Liver (tissue), 9 donors: ENCODE results near the gene SENP1. TPM values are rescaled to one million over a fixed set of nuclear protein-coding genes. Genes with fewer than 3 reads are reported as not detected.

ENCODE experiments used
- DNase-seq: peaks from one replicate; pipeline ENCODE4 v3.0.0-alpha.2; 2017; ENCODE audit warnings: low spot score
- H3K27ac ChIP-seq, 2 donors: one replicate each; pipeline ENCODE4 v1.7.0; 2013; ENCODE audit warnings: inconsistent platforms in 2 of 2, low read length in 2 of 2, control low read depth in 1 of 2, low read depth in 1 of 2, mild to moderate bottlenecking in 1 of 2
- H3K27me3 ChIP-seq, 4 donors: one replicate each; pipeline versions ENCODE4 v1.6.1 to v1.7.0; 2013; ENCODE audit warnings: low read length in 3 of 4, inconsistent platforms in 1 of 4, mild to moderate bottlenecking in 1 of 4, moderate library complexity in 1 of 4; ENCODE audit not compliant: control insufficient read depth in 4 of 4, insufficient read depth in 4 of 4
- H3K36me3 ChIP-seq, 4 donors: one replicate each; pipeline versions ENCODE4 v1.6.1 to v1.7.0; 2013; ENCODE audit warnings: low read length in 3 of 4, mild to moderate bottlenecking in 3 of 4, low read depth in 1 of 4, moderate library complexity in 1 of 4; ENCODE audit not compliant: control insufficient read depth in 4 of 4, insufficient read depth in 3 of 4
- H3K4me1 ChIP-seq, 4 donors: one replicate each; pipeline versions ENCODE4 v1.6.1 to v1.7.0; 2013; ENCODE audit warnings: low read length in 3 of 4, mild to moderate bottlenecking in 3 of 4, moderate library complexity in 1 of 4; ENCODE audit not compliant: control insufficient read depth in 4 of 4, insufficient read depth in 4 of 4
- H3K4me3 ChIP-seq, 3 donors: one replicate each; pipeline versions ENCODE4 v1.6.1 to v1.7.0; 2013; ENCODE audit warnings: low read length in 3 of 3, control low read depth in 1 of 3, low read depth in 1 of 3, mild to moderate bottlenecking in 1 of 3
- H3K9ac ChIP-seq, 2 donors: one replicate each; pipeline ENCODE4 v1.7.0; 2013; ENCODE audit warnings: low read length in 2 of 2, mild to moderate bottlenecking in 2 of 2, moderate library complexity in 2 of 2, control low read depth in 1 of 2, low read depth in 1 of 2
- H3K9me3 ChIP-seq, 4 donors: one replicate each; pipeline versions ENCODE4 v1.6.1 to v1.7.0; 2013; ENCODE audit warnings: low read length in 3 of 4; ENCODE audit not compliant: control insufficient read depth in 4 of 4
- EGR1 ChIP-seq, 2 donors: IDR thresholded peaks; 2 replicates each; pipeline ENCODE4 v1.6.1; 2016 to 2018; ENCODE audit warnings: antibody characterized with exemption in 2 of 2, low read depth in 2 of 2
- GABPA ChIP-seq, 2 donors: IDR thresholded peaks in 1 of 2; conservative IDR thresholded peaks in 1 of 2; 2 replicates each; pipeline ENCODE4 v1.6.1; 2016; ENCODE audit warnings: antibody characterized with exemption in 2 of 2, mild to moderate bottlenecking in 1 of 2, moderate library complexity in 1 of 2
- HNF4A ChIP-seq, 2 donors: conservative IDR thresholded peaks; 2 replicates each; pipeline ENCODE4 v1.6.1; 2016; ENCODE audit warnings: antibody characterized with exemption in 2 of 2, mild to moderate bottlenecking in 2 of 2
- HNF4G ChIP-seq: IDR thresholded peaks from 2 replicates; pipeline ENCODE4 v1.6.1; 2016; ENCODE audit warnings: antibody characterized with exemption
- JUND ChIP-seq, 2 donors: IDR thresholded peaks; 2 replicates each; pipeline ENCODE4 v1.6.1; 2016; ENCODE audit warnings: antibody characterized with exemption in 2 of 2
- NR2F2 ChIP-seq: IDR thresholded peaks from 2 replicates; pipeline ENCODE4 v1.6.1; 2016; ENCODE audit warnings: antibody characterized with exemption
- RAD21 ChIP-seq, 2 donors: IDR thresholded peaks; 2 replicates each; pipeline ENCODE4 v1.6.1; 2016; ENCODE audit warnings: antibody characterized with exemption in 2 of 2, mild to moderate bottlenecking in 2 of 2
- RXRA ChIP-seq, 2 donors: IDR thresholded peaks; 2 replicates each; pipeline ENCODE4 v1.6.1; 2017 to 2018; ENCODE audit warnings: antibody characterized with exemption in 2 of 2, mild to moderate bottlenecking in 1 of 2
- SP1 ChIP-seq: IDR thresholded peaks from 2 replicates; pipeline ENCODE4 v1.6.1; 2018; ENCODE audit warnings: antibody characterized with exemption, mild to moderate bottlenecking
- TAF1 ChIP-seq: conservative IDR thresholded peaks from 2 replicates; pipeline ENCODE4 v1.6.1; 2016; ENCODE audit warnings: antibody characterized with exemption, mild to moderate bottlenecking
- YY1 ChIP-seq: IDR thresholded peaks from 2 replicates; pipeline ENCODE4 v1.6.1; 2016; ENCODE audit warnings: antibody characterized with exemption, mild to moderate bottlenecking
- ZBTB33 ChIP-seq: IDR thresholded peaks from 2 replicates; pipeline ENCODE4 v1.6.1; 2016; ENCODE audit warnings: antibody characterized with exemption
- WGBS: extraction: QIAGEN DNeasy Blood & Tissue Kit; methylation state at CpG from one replicate; pipeline ENCODE4 v1.1.7; 2013; 5-methylcytosine and 5-hydroxymethylcytosine counted together
- polyA plus RNA-seq, 2 donors: library from polyadenylated mRNA; stranded (reverse) in 1 of 2; unstranded in 1 of 2; fragments of 200-250 nt in 1 of 2; fragments of >200 nt in 1 of 2; fragmentation: Nextera tagmentation in 1 of 2; extraction: Ambion mirVana in 1 of 2; gene quantifications; one replicate each; pipeline versions ENCODE4 v1.2.1 to v1.2.3, GENCODE V29; 2013 to 2015
- total RNA-seq, 2 donors: library from RNA; depleted of rRNA; stranded (reverse); fragments of >200 nt; gene quantifications; one replicate each; pipeline ENCODE4 v1.2.3, GENCODE V29; 2014
- TF ChIP-seq, protein P1 (sequence below): fragments of 150-350 bp; IDR thresholded peaks from 2 replicates; pipeline ENCODE4 v1.5.1; 2017; ENCODE audit warnings: improper control_type of control experiment, low read depth, low read length; ENCODE audit not compliant: missing input control
- donor health status: healthy.
- donor health status: healthy.
- donor health status: healthy.
- donor health status: healthy.
- donor health status: healthy.

SENP1 gene
- total and polyA plus RNA-seq, 4 donors = 1.4 to 11.7 (median 4.2) TPM

DNA sequence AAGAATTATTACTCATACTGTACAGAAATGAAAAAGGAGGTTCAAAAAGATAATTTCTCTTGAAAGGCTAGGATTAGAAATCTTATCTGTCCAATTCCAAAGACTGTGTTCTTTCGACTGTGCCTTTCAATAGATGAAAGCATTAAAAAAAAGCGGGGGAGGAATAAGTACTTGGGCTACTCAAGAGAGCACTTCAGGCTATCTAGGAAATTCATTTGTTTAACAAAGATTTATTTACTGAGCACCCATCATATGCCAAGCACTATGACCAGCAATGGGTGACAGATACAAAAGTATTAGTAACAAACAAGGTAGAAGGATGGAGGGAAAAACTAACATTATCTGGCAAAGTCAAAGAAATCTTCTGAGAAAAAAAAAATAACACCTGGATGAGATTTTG lies 37.4 kb downstream of the SENP1 start:
- H3K27ac ChIP-seq = no peak overlapping the region
- WGBS = 94% methylated on average over 2 of the region's 2 CpGs
- no peak for DNase-seq
- TF ChIP-seq SP1 = no peak
- TF ChIP-seq, protein P1, sequence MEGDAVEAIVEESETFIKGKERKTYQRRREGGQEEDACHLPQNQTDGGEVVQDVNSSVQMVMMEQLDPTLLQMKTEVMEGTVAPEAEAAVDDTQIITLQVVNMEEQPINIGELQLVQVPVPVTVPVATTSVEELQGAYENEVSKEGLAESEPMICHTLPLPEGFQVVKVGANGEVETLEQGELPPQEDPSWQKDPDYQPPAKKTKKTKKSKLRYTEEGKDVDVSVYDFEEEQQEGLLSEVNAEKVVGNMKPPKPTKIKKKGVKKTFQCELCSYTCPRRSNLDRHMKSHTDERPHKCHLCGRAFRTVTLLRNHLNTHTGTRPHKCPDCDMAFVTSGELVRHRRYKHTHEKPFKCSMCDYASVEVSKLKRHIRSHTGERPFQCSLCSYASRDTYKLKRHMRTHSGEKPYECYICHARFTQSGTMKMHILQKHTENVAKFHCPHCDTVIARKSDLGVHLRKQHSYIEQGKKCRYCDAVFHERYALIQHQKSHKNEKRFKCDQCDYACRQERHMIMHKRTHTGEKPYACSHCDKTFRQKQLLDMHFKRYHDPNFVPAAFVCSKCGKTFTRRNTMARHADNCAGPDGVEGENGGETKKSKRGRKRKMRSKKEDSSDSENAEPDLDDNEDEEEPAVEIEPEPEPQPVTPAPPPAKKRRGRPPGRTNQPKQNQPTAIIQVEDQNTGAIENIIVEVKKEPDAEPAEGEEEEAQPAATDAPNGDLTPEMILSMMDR = no peak
- no peak for TF ChIP-seq NR2F2
- TF ChIP-seq ZBTB33 = no peak
- TF ChIP-seq YY1 = no peak
- TF ChIP-seq JUND (IDR thresholded peaks at IDR 0.05) = no peak
- no peaks in the 10 kb centered on the region for H3K4me1 ChIP-seq
- no peaks in the 10 kb centered on the region for H3K9me3 ChIP-seq
- peaks cover 4 to 51% (median 32%) of the 10 kb centered on the region in 4 donors for H3K36me3 ChIP-seq
- H3K27me3 ChIP-seq = no peaks in the 10 kb centered on the region
- no peak overlapping the region for H3K4me3 ChIP-seq
- no peak overlapping the region for H3K9ac ChIP-seq

DNA sequence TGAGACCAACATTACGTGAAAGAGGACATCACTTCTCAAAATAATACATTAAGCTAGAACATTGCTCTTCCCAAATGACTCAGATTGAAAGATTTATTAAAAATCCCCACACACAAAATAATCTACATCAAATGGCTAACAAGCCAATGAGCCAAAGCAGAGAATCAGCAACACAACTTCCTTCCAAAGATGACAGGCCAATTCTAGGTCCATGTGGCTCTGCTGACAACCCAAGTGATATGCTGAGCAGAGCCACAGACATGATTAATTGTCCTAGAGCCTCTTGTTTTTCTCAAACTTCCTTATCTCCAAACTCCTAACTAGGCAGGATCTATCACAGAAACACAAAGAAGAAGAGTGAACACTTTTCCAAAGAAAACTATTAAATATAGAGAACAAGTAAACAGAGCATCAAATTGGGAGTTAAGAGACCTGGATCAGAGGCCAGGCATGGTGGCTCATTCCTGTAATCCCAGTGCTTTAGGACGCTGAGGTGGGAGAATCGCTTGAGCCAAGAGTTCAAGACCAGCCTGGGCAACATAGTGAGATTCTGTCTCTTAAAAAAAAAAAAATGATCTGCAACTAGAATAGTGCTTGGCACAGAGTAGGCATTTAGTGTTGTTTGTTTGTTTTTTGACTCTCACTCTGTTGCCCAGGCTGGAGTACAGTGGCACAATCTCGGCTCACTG lies 38.5 kb downstream of the SENP1 start:
- Histone ChIP-seq H3K4me3 (no peak overlapping the region), H3K9ac (no peak overlapping the region), H3K27me3 (no peaks in the 10 kb centered on the region), H3K4me1 (no peaks in the 10 kb centered on the region), H3K36me3 (peaks cover 4 to 57% (median 33%) of the 10 kb centered on the region in 4 donors), H3K9me3 (no peaks in the 10 kb centered on the region), H3K27ac (no peak overlapping the region)
- WGBS = 92% methylated on average over 4 of the region's 4 CpGs
- DNase-seq = no peak
- no peak for TF ChIP-seq HNF4G
- no peak for TF ChIP-seq HNF4A (conservative IDR thresholded peaks at IDR 0.05)
- TF ChIP-seq SP1 = no peak
- TF ChIP-seq, protein P1 = no peak
- no peak for TF ChIP-seq GABPA (IDR thresholded peaks at IDR 0.05 in 1 of 2, conservative IDR thresholded peaks at IDR 0.05 in 1 of 2)
- no peak for TF ChIP-seq NR2F2
- no peak for TF ChIP-seq TAF1

GRCh38 chr12:48065041-48065440 lies 40.8 kb downstream of the SENP1 start:
- no peak for DNase-seq
- H3K4me3 ChIP-seq = no peak overlapping the region
- no peak overlapping the region for H3K9ac ChIP-seq
- H3K9me3 ChIP-seq = no peaks in the 10 kb centered on the region
- no peaks in the 10 kb centered on the region for H3K4me1 ChIP-seq
- WGBS = 97% methylated on average over 5 of the region's 5 CpGs
- no peaks in the 10 kb centered on the region for H3K27me3 ChIP-seq
- no peak overlapping the region for H3K27ac ChIP-seq
- TF ChIP-seq YY1 = no peak
- no peak for TF ChIP-seq EGR1 (IDR thresholded peaks at IDR 0.05; ENCODE audit: low read depth in 2 of 2)
- TF ChIP-seq JUND (IDR thresholded peaks at IDR 0.05) = no peak
- no peak for TF ChIP-seq RAD21 (IDR thresholded peaks at IDR 0.05)
- TF ChIP-seq, protein P1 = no peak
- TF ChIP-seq ZBTB33 = no peak
- no peak for TF ChIP-seq HNF4A (conservative IDR thresholded peaks at IDR 0.05)
- TF ChIP-seq SP1 = no peak
- TF ChIP-seq RXRA (IDR thresholded peaks at IDR 0.05) = no peak
- no peak for TF ChIP-seq GABPA (IDR thresholded peaks at IDR 0.05 in 1 of 2, conservative IDR thresholded peaks at IDR 0.05 in 1 of 2)
- H3K36me3 ChIP-seq = peaks cover 4 to 59% (median 41%) of the 10 kb centered on the region in 4 donors
